Breast epithelium (tissue), 3 donors: ENCODE measurements around the gene FAF1.

Experiments
- CTCF ChIP-seq, 3 donors: fragments of 450-650 bp; IDR thresholded peaks; one replicate each; pipeline ENCODE4 v1.5.1; 2016 to 2017; ENCODE audit warnings: antibody characterized with exemption in 3 of 3, mild to moderate bottlenecking in 3 of 3, moderate library complexity in 3 of 3
- POLR2A ChIP-seq: fragments of 450-650 bp; IDR thresholded peaks from one replicate; pipeline ENCODE4 v1.6.1; 2016; ENCODE audit warnings: antibody characterized with exemption, mild to moderate bottlenecking, moderate library complexity
- POLR2AphosphoS5 ChIP-seq, 3 donors: sonication (generic); formaldehyde crosslinking; IDR thresholded peaks; one replicate each; pipeline ENCODE4 v1.6.1; 2017; ENCODE audit warnings: antibody characterized with exemption in 3 of 3

GRCh38 chr1:50902419-50902818 is 57.6 kb downstream of the FAF1 start:
- no peak for TF ChIP-seq POLR2AphosphoS5 (IDR thresholded peaks at IDR 0.05)
- TF ChIP-seq CTCF (IDR thresholded peaks at IDR 0.05): no peak
- TF ChIP-seq POLR2A: no peak
